GM21515 (cell line): ENCODE data around the gene DNAJB1.

Experiments
- ATAC-seq: cut with Tn5 transposase; IDR thresholded peaks from one replicate; pipeline ENCODE4 v1.9.1; 2021; ENCODE audit not compliant: unreplicated experiment

DNAJB1 gene

DNA sequence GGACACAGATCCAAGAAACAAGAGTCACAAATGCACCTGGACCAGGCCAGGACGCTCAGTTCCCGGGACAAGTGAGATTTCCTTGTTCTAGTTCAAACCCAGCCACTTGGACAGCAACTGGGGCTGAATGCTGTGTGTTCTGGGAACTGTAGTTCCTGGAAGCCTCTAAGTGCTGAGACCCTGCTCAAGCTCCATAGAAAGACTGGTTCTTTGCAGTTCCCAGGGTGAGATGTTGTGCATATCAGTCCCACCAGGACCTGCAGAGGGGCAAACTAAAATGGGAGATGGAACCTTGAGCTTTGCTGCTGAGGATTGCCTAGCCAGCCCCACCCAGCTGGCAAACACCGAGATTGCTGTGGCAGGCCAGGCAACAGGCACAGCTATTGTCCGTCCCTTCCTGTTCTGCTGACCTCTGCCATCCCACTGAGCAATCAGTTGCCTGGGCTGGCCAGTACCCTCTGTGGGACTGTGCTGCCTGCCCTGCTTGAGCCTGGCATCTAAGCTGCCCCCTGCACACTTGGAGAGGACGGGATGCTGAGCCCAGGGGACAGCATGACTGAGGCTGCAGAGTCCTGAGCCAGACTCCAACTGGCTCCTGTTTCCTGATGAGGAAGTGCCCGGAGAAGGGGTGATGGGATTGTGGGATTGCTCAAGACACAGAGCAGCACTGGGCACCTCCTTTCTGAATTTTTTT, 20.8 kb downstream of the DNAJB1 start:
- ATAC-seq, result no peak

DNA sequence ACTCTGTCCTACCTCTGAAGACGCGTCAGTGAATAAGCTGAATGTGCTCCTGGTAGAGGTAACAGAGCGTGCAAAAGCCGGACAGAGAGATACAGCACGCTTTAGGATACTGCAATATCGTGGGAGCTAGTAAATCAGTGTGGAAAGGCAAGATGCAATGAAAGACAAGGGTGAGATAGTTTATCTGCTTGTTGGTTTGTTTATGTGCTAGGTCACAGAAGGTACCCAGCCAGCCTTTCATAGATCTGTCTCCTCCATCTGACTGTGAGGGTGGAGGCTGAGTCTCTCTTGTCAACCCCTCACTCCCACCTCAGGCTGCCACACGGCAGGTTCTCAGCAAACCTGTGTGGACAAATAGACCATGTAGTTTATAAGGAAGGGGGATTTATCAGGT, 21.4 kb downstream of the DNAJB1 start:
- ATAC-seq, result no peak

DNA sequence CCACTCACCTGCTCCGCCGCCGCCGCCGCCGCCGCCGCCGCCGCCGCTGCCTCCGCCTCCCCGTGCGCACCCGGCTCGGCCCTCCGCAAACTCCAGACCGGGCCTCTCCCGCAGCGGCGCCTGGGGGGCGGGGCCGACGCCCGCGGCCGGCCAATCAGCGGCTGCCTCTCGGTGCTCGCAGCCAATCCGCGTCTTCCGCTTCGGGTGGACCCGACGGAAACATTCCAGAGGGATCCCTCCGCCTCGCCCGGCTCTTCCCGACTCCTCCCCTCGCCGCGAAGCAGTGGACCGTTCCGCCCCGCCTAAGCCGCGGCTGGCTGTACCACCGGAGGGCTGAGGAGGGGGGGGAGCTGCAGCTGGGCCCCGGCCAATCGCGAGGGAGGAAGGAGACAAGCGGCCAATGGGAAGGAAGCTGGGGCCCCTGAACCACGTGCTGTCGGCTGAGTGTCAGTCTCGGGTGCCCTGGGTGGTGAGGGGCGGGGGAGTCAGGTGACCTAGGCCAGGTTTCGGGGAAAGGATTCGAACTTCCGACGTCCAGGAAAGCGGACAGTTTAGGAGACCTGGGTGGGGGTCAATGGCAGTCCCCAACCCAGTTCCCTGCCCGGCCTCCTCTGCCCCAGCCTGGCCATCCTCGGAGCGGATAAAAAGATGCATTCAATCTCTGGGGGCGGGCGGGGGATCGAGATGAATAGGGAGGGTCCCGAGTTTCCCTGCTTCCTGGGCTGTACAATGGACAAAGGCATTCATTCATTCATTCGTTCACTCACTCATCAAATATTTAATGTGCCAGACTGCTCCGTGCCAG, 22.0 kb downstream of the DNAJB1 start, which contains the start of gene GIPC1:
GIPC1 (minus strand) TSS at position 99 of the 805 bp plus-strand sequence. CDS start 13,151 bp downstream, outside the sequence.
- peak; percentile 62 for ATAC-seq

DNA sequence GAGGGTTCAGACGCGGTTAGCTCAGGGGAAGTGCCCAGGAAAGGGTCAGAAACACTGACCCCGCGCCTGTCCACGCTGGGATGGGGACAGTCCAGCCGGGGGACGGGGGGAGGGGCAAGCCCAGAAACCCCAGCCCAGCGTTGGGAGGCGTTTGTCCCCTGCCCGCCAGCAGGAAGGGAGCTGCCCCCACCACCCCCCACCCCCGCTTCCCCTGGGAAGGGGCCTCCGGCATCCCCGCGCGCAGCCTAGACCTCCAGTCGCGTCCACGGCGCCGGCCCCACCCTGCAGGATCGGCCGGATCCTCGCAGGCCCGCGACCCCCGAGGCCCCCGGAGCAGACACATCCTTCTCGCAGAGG, 22.5 kb downstream of the DNAJB1 start:
- ATAC-seq, result no peak

DNA sequence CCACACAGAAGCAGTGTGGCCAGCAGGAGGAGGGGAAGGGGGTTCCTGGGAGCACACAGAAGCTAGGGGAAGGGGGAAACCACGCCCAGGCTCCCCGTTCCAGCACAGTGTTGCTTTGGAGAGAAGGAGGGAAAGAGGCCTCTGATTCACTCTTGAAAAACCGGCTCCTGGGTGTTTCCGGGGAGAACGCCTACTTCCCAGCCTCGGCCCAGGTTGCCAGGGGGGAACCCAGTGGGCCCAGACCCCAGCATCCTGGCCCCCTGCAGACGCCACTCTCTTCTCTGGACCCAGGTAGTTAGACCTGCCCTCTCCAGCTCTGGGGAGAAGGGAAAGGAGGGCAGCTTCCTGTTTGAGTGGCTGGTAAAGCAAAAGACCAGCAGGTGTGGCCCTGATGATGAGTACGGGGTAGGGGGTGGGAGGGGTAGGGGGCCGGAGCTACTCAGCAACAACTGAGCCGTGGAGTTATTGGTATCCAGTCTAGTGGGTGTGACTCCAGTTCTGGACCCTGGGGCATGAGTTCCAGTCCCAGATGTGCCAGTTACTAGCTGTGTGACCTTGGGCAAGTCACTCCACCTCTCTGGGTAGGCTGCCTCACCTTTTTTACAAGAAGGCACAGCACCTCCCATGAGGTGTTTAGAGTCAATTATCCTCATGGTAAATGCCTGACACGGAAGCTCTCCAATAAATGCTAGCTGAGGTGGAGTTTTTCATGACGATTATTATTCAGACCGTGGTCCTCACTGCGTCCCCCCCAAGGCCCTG, 23.1 kb downstream of the DNAJB1 start:
- no peak for ATAC-seq

DNA sequence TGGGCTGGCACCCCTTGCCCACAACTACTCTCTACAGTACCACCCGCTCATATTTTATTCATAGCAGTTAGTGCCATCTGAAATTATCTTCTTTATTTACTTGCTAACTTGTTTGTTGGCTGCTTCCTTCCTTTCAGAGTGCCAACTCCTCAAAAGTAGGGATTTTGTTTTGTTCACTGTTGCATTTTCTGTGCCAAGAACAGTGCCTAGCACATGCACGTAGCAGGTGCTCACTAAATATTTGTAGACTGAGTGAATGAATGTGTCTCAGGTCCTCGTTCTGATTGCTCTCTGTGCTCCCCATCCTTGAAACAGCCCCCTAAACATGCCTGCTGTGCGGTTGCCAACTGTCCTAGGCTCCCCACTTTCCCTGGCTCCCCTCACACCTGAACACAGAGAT, 23.8 kb downstream of the DNAJB1 start:
- ATAC-seq, result no peak

DNA sequence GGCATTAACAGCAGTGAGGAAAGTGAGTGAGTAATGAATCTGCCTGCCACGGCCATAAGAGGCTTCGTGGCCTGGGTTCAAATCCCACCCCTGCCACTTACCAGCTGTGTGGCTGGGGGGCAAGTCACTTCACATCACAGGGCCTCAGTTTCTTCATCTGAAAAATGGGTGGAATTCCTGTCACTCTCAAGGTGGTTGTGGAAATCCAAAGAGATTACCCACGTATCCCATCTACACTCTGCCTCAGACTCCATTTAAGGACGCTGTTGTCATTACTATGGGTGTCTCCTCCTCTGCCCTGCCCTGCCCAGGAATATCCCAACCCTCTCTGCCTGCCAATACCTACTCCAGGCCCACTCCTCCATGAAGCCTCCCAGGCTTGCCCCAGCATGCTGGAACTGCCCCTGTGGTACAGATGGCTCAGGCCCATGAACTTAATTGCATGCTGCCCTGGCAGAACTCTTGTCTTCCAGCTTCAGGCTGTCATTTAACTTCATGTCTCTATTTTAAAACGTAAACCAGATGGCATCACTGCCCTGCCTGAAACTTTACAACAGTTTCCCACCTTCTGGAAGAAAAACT, 25.4 kb downstream of the DNAJB1 start:
- no peak for ATAC-seq

DNA sequence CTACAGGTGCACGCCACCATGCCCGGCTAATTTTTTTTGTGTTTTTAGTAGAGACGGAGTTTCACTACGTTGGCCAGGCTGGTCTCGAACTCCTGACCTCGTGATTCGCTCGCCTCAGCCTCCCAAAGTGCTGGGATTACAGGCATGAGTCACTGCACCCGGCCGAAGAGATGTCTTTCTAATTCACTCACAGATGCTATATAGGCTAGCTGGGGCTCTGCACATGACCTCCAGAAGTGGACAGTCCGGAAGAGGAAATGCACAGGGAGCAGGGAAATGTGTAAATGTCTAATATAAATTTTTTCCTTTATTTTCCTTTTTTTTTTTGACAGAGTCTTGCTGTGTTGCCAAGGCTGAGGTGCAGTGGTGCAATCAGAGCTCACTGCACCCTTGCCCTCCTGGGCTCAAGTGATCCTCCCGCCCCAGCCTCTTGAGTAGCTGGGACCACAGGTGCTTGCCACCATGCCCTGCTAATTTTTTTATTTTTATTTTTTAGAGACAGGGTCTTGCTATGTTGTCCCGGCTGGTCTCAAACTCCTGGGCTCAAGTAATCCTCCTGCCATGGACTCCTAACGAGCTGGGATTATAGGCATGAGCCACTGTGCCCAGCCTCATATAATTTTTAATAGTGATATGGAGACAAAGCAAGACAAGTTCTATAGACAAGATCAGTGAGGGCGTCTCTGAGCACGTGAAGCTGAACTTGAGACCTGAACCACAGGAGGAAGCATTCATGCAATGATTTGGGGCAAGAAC, 30.6 kb downstream of the DNAJB1 start:
- no peak for ATAC-seq

DNA sequence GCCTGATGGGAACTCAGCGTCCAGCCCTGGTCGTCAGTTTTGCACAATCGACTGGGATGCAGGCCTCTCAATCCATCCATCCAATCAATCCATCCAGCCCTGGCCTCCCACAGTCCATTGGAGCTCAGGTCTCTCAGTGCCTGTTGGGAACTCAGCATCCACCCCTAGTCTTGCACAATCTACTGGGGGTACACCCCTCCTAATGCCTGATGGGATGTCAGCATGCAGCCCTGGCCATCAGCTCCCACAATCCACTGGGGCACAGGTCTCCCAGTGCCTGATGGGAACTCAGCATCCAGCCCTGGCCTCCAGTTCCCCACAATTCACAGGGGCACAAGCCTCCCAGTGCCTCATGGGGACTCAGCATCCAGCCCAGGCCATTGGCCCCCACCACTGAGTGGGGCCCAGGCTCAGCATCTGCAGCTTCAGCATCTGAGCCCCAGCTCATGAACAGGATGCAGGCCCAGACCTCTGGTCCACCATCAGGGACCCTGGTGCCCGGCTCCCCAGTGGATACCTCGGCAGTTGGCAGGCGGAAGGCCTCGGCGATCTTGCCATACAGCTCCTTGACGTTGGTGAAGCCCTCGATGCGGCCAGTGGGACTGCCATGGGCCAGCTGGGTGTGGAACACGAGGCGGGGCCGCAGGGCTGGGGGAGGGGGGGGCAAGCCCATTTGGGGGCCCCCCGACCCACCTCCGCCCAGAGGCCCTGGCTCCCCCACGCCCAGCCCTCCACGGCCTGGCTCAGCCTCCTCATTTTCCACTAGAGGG, 35.8 kb downstream of the DNAJB1 start:
- ATAC-seq, result no peak

DNA sequence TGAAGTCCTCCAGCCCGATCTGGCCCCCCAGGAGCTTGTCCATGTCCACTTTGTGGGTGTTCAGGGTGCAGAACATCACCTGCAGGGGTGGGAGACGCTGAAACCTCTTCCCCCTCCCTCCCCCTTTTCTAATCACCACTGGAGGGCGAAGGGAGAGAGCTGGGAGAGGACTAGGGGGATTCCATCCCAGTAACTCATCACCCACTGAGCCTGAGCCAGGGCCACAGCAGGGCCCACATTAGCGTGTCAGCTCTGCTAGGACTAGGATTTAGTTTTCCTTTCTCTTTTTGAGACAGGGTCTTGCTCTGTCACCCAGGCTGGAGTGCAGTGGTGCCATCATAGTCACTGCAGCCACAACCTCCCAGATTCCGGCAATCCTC, 37.5 kb downstream of the DNAJB1 start:
- no peak for ATAC-seq

DNA sequence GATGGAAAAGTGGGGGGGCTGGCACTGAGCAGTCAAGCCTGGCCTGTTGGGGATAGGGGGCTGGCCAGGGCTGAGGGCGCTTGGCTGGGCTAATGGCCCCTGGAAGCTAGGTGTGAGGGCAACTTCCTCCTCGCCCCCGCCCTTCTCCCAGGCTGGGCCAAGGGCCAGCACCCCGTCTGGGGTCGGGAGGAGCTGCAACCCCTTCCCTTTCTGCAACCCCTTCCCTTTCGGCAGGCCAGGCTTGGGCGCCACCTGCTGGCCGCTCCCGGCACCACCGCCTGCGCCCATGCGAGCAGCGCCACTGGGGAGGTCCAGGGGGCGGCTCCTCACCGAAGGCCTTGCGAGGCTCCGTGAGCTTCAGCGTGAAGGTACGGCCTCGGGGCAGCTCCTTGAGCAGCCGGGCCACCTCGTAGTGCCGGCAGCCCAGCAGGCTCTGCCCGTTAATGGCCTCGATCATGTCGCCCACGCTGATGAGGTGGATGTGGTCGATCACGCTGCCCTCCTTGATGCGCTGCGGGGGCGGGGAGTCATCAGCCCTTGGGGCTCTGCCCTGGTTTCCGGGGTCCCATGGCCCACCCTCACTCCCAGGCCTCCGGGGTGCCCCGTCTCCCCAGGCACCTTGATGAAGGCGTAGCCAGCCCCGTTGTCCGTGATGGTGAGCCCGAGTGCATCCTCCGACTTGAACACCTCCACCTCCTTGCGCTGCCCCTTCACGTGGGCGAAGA, 38.1 kb downstream of the DNAJB1 start:
- ATAC-seq, result no peak

DNA sequence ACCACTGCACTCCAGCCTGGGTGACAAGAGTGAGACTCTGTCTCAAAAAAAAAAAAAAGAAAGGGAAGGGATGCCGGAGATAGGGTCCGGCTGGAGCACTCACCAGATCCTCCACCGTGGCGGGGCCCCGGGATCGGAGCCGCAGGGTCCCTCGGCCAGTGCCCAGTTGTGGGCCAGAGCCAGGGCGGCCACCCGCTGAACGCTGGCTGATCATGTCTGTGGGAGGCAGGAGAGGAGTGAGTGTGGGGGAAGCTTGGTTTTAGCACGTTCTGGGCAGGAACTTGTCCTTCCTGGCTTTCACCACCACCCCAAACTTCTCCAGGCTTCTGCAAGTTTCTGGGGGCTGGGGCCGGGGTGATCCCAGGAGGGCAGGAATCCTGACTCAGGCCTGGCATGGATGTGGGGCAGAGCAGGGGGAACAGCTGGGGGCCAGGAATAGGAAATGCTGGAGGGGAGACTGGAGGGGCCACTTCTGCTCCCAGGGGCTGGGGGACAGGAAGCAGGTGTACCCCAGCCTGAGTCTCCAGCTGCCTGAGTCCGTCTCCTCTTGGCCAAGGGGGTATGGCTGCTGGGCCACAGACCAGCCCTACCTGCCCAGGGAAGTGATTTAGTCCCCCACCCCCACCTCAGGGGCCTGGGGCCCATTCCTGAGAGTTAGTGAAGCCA, 38.8 kb downstream of the DNAJB1 start:
- no peak for ATAC-seq

DNA sequence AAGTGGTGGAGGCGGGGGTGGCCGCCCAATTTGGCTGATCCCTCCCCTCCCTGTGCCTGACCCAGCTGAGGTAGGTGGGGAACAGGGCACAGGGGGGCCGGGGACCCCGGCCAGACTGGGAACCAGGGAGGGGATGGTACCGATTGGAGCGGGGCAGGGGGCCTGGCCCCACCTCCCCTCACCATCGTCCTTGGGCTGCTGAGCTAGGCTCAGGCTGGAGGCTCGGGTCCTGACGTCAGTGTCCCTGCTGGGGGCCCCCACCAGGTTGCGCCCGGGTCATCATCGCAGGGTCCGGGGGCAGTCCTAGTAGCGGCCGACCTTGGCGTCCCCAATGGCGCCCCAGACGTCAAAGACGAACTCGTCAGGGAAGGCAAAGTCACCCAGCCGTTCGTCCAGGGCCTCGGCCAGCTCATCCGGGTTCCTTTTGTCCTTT, 40.1 kb downstream of the DNAJB1 start:
- no peak for ATAC-seq

DNA sequence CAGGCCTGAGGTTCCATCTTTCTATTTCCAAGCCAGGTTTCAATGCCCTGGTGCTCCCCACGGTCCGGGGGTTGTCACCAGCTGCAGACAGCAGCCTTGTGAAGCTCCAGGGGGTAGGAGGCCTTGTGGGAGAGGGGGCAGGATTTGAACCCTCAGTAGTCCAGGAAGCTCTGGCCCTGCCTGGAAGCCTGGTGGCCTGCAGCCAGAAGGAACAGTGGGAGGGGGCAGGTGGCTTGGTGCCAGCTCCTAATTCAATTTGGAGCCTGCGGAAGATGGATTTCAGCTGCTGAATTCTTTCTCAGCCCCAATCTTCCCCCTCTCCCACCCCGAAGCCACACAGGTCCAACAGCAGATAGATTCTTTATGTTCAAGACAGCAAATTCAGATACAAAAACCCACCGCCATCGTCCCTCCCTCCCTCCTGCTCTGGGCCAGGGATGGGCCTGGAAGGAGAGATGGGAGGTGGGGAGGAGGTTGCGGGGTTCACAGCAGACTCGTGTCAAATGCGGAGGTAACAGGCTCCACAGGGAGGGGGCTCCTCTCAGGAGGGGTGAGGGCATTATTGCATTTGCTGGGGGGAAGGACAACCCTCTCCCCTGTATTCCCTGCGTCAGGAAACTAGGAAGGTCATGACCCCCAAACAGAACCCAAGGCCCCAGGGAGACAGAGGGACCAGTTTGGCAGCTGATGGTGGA, 40.6 kb downstream of the DNAJB1 start:
- no peak for ATAC-seq

DNA sequence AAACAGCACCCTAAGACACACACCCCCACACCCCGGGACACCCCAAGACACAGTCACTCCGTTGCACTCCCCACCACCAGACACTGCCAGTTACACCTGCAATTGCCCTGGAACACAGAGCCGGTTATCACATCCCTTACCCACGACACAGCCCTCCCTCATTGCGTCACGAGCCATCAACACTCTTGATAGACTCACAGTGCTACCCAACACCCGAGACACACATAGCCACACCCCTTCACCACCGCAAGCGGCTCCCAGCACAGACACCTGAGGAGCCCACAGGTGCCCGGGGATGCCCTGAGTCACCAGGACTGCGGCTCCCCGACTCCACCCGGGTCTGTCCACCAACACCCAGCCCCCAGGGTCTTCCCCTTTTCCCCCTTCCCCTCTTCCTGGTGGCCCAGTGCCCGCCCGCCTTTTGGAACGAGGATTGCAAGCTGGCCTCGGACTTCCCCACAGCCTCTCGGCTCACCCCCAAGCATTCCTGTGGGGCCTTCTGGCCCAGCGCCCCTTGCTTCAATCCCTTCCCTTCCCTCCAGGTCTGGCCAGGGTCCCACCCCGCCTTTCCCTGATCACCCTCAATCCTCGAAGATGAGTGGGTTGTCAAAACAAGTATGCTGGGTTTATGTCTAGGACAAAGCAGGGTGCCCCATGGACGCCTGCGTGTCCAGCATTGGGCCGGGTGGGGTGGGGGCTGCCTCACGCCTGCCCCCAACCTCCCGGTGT, 41.4 kb downstream of the DNAJB1 start:
- ATAC-seq, result no peak

DNA sequence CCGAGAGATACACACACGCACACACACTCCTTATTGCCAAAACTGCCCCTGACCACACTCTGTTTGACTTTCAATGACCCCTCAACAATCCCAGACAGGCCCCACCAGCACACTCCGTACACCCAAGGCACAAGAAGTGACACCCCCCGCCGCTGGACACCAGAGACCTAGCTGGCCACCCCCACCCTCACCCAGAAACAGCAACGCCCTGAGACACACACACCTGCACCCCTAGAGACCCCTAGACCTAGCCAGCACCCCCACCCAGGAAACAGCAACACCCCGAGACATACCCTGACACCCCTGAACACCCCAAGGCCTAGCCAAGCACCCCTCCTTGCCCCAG, 41.9 kb downstream of the DNAJB1 start:
- no peak for ATAC-seq

DNA sequence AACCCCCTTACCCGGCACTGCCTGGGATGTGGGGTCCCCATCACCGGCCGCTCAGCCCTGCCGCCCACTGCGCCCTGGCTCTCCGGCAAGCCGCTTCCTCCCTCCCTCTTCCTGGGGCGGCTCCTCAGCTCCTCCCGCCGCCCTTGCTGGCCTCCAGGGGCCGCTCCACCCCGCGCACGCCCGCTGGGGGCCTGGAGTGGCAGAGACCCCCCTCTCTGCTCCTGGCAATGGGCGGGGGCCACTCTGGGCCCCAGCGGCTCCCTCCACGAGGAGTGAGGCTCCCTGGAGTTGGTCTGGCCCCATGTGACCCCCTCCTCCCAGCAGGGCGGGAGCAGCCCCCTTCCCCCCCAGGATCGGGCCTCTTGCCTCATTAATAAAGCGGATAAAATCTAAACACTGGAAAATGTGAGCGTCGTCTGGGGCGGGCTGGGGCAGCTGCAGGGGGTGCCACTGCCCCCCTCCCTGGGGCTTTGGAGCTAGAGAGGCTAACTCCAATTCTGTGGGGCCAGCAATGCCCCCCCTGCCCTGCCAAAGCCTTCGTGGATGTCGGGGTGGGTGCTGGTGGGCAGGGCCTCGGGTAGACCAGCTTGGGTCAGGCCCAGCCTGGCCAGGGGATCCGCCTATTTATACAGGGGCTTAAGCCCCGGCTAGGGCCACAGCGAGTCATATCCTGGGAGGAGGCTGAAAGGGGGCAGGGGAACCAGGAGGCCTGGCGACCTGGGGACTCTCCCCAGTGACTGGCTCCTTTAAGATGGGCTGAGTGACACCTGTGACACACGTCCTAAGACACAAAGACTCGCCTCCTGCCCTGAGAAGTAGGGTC, 42.7 kb downstream of the DNAJB1 start, which contains the start of gene PTGER1:
PTGER1 (minus strand) TSS at position 104 of the 823 bp plus-strand sequence. CDS start 1,034 bp downstream, outside the sequence.
- ATAC-seq, result no peak
